H54 (cell line): ENCODE results near the gene APBB3.
"Not testable (repeated sequence)": the region's sequence is repeated elsewhere in the genome, so short reads cannot be mapped to it uniquely, and the experiment has no call there.

Experiments
- DNase-seq: peaks from one replicate; pipeline ENCODE4 v3.0.0; 2011; ENCODE audit warnings: low spot score, mixed read lengths; ENCODE audit not compliant: insufficient read length
- FAIRE-seq: peaks from 3 replicates; lab custom pipeline; 2011; peaks lifted over from hg19 to GRCh38; lab: Jason Lieb, UNC
- POLR2A ChIP-seq: IDR thresholded peaks from 2 replicates; pipeline ENCODE4 v1.6.1; 2011; ENCODE audit warnings: low read depth, mild to moderate bottlenecking, low read length

APBB3 gene

DNA sequence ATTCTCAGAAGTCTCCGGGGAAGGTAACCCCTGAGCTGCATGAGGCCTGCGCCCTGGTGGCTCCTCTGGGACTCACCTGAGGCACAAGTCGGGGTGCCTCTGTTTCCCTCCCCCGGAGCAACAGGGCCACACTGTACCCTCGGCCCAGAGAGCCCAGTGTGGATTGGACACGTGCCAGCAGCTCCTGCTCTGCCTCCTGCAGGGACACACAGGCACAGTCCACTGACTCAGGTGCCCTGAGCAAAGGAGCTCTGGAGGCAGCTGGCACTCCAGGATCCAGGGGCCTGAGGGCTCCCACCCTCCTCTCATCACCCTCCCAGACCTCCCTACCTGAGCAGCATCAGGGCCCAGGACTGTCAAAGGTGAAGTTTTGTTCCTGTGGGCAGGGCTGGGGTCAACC is 29.8 kb upstream of the APBB3 start:
- FAIRE-seq: no peak
- TF ChIP-seq POLR2A: no peak
- no peak for DNase-seq

DNA sequence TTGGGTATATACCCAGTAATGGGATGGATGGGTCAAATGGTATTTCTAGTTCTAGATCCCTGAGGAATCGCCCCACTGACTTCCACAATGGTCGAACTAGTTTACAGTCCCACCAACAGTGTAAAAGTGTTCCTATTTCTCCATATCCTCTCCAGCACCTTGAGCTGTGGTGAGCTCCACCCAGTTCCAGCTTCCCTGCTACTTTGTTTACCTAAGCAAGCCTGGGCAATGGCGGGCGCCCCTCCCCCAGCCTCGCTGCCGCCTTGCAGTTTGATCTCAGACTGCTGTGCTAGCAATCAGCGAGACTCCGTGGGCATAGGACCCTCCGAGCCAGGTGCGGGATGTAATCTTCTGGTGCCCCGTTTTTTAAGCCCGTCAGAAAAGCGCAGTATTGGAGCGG is 28.7 kb upstream of the APBB3 start:
- DNase-seq, FAIRE-seq: not testable (repeated sequence)

GRCh38 chr5:140591747-140592372 is 27.5 kb upstream of the APBB3 start:
- TF ChIP-seq POLR2A: no peak
- peak; percentile 59 for DNase-seq
- FAIRE-seq: no peak

- no peak for FAIRE-seq
- no peak for DNase-seq
- no peak for TF ChIP-seq POLR2A
Observed at GRCh38 chr5:140590861-140591260, 26.5 kb upstream of the APBB3 start.

DNA sequence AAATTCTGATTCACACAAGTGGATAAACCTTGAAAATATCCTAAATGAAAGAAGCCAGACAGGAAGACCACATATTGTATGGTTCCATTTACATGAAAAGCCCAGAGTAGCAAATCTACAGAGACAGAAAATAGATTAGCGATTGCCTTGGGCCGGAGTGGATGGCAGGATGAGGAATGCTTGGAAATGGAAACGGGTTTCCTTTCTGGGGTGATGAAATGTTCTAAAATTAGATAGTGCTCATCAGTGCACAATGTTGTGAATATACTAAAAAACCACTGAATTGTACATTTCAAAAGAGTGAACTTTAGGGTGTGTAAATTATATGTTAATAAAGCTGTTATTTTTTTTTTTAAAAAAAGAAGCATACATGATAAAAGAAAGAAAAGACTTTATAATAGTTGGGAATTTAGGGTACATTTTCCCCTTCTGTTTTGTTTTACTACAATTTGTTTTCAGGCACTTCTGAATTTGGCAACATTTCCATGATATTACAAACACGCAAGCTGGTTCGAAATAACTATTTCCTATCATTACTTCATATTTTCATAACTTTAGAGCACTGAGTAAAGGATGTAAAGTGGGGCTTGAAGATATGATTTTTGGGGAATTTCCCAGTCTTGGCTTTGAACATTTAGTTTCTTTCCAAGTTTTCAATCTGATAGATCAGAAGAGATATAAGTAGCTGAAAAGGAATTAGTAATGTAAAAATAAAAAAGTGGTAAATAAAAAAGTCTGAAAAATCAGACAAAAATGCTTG is 24.1 kb upstream of the APBB3 start:
- DNase-seq (no peak), FAIRE-seq (no peak)
- TF ChIP-seq POLR2A: no peak

DNA sequence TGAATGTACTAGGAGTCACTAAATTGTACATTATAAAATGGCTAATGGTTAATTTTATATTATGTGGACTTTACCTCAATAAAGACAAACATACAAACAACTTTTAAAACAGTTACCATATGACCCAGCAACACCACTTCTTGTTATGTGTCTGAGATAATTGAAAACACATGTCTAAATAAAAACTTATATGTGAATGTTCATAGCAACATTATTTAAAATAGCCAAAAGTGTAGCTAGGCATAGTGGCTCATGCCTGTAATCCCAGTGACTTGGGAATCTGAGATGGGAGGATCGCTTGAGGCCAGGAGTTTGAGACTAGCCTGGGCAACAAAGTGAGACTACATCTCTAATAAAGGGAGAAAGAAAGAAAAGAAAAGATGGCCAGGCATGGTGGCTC is 23.1 kb upstream of the APBB3 start:
- DNase-seq (no peak), FAIRE-seq (no peak)
- TF ChIP-seq POLR2A: no peak

GRCh38 chr5:140579188-140579747 is 14.9 kb upstream of the APBB3 start:
- not testable (repeated sequence) for FAIRE-seq, DNase-seq

- FAIRE-seq (no peak), DNase-seq (no peak)
- no peak for TF ChIP-seq POLR2A
Observed at GRCh38 chr5:140576776-140577201, 12.4 kb upstream of the APBB3 start.

DNA sequence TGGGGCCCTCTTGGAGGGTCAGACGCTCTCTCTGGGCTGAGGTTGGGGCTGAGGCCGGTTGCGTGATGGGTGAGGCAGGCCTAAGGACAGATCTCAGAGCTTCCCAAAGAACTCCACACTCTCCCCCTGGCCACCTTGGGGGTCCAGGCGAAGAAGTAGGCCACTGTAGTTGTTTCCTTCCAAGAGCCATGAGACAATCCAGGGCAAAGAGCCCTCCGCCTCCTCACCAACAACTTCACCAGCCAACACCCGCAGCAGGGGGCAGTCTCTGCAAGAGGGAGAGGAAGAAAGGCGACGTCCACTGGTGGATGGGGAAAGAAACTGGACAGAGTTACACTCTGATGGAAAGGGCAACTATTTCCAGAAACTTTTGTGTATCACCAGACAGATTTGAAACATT is 10.9 kb upstream of the APBB3 start:
- no peak for FAIRE-seq
- TF ChIP-seq POLR2A: no peak
- no peak for DNase-seq

DNA sequence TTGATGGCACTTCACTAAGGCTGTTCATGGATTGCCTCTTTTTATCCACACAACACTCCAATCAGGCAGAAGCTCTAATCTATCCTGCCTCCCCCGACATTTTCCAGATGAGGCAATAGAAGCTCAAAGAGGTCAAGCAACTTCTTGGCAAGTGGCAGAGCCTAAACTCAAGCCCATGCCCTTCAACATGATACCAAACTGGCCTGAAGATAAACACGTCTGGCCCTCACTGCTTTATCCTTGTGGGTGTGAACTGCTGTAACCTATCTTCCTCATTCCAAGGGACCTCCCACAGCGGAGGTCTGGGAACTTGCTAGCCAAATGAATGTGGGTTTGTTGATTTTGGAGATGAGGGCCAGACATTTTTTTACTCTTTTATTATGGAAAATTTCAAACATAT is 9.8 kb upstream of the APBB3 start:
- no peak for TF ChIP-seq POLR2A
- FAIRE-seq: no peak
- no peak for DNase-seq

DNA sequence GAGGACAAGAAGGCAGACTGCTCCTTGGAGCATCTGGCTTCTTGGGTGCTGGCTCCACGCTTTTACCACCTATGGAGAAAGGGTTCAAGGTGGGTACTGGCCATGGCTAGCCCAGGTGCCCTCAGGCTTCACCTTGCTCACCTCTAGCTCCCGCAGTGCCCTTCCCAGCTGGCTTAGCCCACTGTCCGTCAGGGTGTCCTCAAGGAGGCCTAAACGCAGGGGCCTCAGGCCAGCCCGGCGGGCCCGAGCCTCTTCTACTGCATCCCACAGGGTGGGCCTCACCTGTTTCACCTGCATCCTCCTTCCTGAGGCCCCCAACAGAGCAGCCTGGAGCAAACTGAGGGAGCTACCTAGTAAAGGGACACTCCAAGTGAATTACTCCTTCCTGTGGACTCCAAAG is 9.3 kb upstream of the APBB3 start:
- DNase-seq: no peak
- FAIRE-seq: no peak
- TF ChIP-seq POLR2A: no peak

- no peak for TF ChIP-seq POLR2A
- DNase-seq (no peak), FAIRE-seq (no peak)
Observed at GRCh38 chr5:140571105-140571504, 6.7 kb upstream of the APBB3 start.

DNA sequence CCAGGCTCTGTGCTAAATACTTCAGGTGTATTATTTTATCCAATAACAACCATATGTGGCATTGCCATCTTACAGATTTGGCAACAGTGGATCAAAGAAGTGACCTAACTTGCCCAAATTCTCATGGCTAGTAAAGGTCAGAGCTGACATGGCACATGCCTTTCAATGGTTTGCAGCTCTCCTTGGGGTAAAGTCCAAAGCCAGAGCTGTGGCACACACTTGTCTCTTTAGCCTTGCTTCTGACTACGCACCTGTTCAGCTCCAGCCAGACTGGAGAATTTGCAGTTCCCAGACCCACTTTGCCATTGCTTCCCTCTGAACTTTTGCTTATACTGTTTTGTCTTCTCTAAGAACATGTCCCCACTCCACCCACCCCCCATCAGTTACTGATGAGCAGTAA is 6.1 kb upstream of the APBB3 start:
- TF ChIP-seq POLR2A: no peak
- FAIRE-seq (no peak), DNase-seq (no peak)

DNA sequence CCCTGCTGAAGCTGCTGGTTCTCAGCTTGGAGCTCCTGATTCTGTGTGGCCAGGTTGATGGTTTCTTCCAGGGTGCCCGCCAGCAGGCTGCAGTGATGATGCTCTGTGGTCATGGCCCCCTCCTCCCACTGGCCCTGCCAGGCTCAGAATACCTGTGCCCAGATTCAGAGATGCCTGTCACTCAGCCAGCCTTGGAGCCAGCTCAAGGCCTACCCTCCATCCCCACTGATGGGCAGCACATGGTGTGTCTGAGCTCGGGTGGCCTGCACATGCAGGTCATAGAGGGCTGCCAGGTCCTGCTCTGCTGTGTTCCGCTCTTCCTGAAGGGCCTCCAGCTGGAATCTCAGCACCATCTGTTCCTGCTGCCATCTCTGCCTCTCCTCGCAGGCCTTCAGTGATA is 5.7 kb upstream of the APBB3 start:
- no peak for TF ChIP-seq POLR2A
- FAIRE-seq: no peak
- DNase-seq: no peak

- FAIRE-seq: no peak
- no peak for DNase-seq
- TF ChIP-seq POLR2A: no peak
Observed at GRCh38 chr5:140569197-140569596, 4.8 kb upstream of the APBB3 start.
